ENCODE measurements around the gene NAGPA.

DNA sequence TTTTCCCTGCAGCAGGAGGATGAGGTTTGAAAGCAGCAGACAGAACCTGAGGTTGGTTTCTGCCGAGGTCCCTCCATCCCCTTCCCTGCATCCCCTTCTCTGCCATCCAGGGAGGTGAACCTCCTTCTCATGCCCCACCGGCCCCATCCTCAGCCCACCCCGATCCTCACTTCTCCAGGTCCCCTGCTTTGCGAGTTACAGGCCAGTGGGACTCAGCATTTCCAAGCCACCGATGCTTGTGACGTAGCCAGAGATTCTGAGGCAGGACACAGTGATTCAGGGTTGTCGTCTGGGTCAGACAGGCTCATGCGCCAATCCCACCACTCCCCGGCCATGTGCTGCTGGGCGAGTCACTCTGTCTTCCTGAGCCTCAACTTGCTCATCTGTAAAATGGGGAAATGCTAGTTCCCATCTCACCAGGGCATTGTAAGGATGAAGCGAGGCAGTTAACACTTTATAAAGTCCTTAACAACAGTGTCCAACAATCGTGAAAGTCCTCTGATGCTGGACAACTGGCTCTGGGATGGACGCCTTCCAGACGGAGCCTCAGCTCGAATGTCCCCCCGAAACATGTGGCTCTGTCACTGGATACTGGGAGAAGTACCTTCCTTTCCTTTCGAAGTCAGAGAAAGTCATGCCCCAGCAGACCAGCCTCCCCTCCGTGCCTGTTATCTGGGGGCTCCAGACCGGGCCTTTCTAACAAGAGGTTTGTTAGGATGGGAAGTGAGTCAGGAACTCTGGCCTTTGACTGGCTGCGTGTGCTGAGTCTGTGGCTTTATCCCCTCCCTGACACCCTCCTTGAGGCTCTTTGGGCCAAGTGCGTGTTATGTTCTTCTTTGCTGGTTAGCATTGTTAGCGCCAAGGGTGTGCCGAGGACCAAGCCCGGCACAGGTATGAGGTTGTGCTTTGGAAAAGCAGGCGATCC is 53.7 kb downstream of the NAGPA start:
- no peak for TF ChIP-seq ZNF850 (CRISPR knock-in tag; conservative IDR thresholded peaks at IDR 0.05)
- TF ChIP-seq MTA3 (CRISPR knock-in tag; IDR thresholded peaks at IDR 0.05), result no peak
- TF ChIP-seq, protein P1, sequence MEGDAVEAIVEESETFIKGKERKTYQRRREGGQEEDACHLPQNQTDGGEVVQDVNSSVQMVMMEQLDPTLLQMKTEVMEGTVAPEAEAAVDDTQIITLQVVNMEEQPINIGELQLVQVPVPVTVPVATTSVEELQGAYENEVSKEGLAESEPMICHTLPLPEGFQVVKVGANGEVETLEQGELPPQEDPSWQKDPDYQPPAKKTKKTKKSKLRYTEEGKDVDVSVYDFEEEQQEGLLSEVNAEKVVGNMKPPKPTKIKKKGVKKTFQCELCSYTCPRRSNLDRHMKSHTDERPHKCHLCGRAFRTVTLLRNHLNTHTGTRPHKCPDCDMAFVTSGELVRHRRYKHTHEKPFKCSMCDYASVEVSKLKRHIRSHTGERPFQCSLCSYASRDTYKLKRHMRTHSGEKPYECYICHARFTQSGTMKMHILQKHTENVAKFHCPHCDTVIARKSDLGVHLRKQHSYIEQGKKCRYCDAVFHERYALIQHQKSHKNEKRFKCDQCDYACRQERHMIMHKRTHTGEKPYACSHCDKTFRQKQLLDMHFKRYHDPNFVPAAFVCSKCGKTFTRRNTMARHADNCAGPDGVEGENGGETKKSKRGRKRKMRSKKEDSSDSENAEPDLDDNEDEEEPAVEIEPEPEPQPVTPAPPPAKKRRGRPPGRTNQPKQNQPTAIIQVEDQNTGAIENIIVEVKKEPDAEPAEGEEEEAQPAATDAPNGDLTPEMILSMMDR (CRISPR knock-in tag; IDR thresholded peaks at IDR 0.05), result no peak
- TF ChIP-seq HNRNPUL1 (IDR thresholded peaks at IDR 0.05; ENCODE audit: low read depth, low read length), result no peak
- no peak for TF ChIP-seq RAD21 (CRISPR knock-in tag; IDR thresholded peaks at IDR 0.05)
- TF ChIP-seq, protein P2, sequence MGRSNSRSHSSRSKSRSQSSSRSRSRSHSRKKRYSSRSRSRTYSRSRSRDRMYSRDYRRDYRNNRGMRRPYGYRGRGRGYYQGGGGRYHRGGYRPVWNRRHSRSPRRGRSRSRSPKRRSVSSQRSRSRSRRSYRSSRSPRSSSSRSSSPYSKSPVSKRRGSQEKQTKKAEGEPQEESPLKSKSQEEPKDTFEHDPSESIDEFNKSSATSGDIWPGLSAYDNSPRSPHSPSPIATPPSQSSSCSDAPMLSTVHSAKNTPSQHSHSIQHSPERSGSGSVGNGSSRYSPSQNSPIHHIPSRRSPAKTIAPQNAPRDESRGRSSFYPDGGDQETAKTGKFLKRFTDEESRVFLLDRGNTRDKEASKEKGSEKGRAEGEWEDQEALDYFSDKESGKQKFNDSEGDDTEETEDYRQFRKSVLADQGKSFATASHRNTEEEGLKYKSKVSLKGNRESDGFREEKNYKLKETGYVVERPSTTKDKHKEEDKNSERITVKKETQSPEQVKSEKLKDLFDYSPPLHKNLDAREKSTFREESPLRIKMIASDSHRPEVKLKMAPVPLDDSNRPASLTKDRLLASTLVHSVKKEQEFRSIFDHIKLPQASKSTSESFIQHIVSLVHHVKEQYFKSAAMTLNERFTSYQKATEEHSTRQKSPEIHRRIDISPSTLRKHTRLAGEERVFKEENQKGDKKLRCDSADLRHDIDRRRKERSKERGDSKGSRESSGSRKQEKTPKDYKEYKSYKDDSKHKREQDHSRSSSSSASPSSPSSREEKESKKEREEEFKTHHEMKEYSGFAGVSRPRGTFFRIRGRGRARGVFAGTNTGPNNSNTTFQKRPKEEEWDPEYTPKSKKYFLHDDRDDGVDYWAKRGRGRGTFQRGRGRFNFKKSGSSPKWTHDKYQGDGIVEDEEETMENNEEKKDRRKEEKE (IDR thresholded peaks at IDR 0.05), result no peak
- no peak for TF ChIP-seq ZNF670 (CRISPR knock-in tag; IDR thresholded peaks at IDR 0.05; ENCODE audit: borderline replicate concordance)
- TF ChIP-seq BHLHE40 (IDR thresholded peaks at IDR 0.05; ENCODE audit: low read length), result no peak
- no peak for TF ChIP-seq REXO4 (CRISPR knock-in tag; IDR thresholded peaks at IDR 0.05; ENCODE audit: borderline replicate concordance)
- TF ChIP-seq, protein P3, sequence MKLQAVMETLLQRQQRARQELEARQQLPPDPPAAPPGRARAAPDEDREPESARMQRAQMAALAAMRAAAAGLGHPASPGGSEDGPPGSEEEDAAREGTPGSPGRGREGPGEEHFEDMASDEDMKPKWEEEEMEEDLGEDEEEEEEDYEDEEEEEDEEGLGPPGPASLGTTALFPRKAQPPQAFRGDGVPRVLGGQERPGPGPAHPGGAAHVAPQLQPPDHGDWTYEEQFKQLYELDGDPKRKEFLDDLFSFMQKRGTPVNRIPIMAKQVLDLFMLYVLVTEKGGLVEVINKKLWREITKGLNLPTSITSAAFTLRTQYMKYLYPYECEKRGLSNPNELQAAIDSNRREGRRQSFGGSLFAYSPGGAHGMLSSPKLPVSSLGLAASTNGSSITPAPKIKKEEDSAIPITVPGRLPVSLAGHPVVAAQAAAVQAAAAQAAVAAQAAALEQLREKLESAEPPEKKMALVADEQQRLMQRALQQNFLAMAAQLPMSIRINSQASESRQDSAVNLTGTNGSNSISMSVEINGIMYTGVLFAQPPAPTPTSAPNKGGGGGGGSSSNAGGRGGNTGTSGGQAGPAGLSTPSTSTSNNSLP (IDR thresholded peaks at IDR 0.05; ENCODE audit: low read depth, low read length), result no peak
- no peak for TF ChIP-seq MAFF (IDR thresholded peaks at IDR 0.05; ENCODE audit: low read depth, low read length)
- TF ChIP-seq POLR2A (IDR thresholded peaks at IDR 0.05; ENCODE audit: insufficient read depth in 1 of 2, low read depth in 2 of 2, low read length in 2 of 2), result no peak
- no peak for TF ChIP-seq ZNF224 (CRISPR knock-in tag; IDR thresholded peaks at IDR 0.05)
- no peak for TF ChIP-seq ZNF83 (CRISPR knock-in tag; IDR thresholded peaks at IDR 0.05; ENCODE audit: borderline replicate concordance)

Measured in HepG2 (cell line).